LNCaP clone FGC (cell line): ENCODE measurements around the gene BBX.

Experiments
- DNase-seq: peaks from one replicate; pipeline ENCODE4 v3.0.0-alpha.2; 2011; ENCODE audit warnings: low read depth
- H3K4me3 ChIP-seq: 2 replicates; pipeline ENCODE4 v1.5.1; 2011; ENCODE audit warnings: mild to moderate bottlenecking, low read depth, low read length, control low read depth
- CTCF ChIP-seq: IDR thresholded peaks from 2 replicates; pipeline ENCODE4 v1.5.1; 2012; ENCODE audit warnings: mild to moderate bottlenecking; ENCODE audit not compliant: control insufficient read depth, insufficient read depth; ENCODE audit errors: extremely low read depth

Gene BBX

GRCh38 chr3:107676469-107677309, 153.9 kb downstream of the BBX start:
- no peak for DNase-seq
- TF ChIP-seq CTCF: peak; percentile 44
- no peak overlapping the region for H3K4me3 ChIP-seq

GRCh38 chr3:107679921-107680320, 157.2 kb downstream of the BBX start:
- DNase-seq: no peak
- H3K4me3 ChIP-seq: no peak overlapping the region
- no peak for TF ChIP-seq CTCF

GRCh38 chr3:107680698-107681097, 157.9 kb downstream of the BBX start:
- no peak overlapping the region for H3K4me3 ChIP-seq
- DNase-seq: no peak
- TF ChIP-seq CTCF: no peak

- DNase-seq: no peak
- TF ChIP-seq CTCF: no peak
- H3K4me3 ChIP-seq: no peak overlapping the region
These were observed 158.6 kb downstream of the BBX start for GRCh38 chr3:107681396-107681795.

- DNase-seq: no peak
- H3K4me3 ChIP-seq: no peak overlapping the region
- no peak for TF ChIP-seq CTCF
These were observed 159.8 kb downstream of the BBX start for GRCh38 chr3:107682580-107682979.

- DNase-seq: no peak
- H3K4me3 ChIP-seq: no peak overlapping the region
- TF ChIP-seq CTCF: no peak
These were observed 160.7 kb downstream of the BBX start for GRCh38 chr3:107683447-107683846.
